ENCODE measurements around the gene ADD2.

GRCh38 chr2:70808983-70809958 lies 41.3 kb upstream of the ADD2 start:
- no peak for TF ChIP-seq NFRKB (IDR thresholded peaks at IDR 0.05)
- no peak for TF ChIP-seq L3MBTL2 (conservative IDR thresholded peaks at IDR 0.05)
- no peak for TF ChIP-seq FOXK2 (IDR thresholded peaks at IDR 0.05)
- no peak for TF ChIP-seq ARNT (IDR thresholded peaks at IDR 0.05)
- TF ChIP-seq SUZ12 (IDR thresholded peaks at IDR 0.05) = no peak
- no peak for TF ChIP-seq BHLHE40 (IDR thresholded peaks at IDR 0.05; ENCODE audit: borderline replicate concordance)
- TF ChIP-seq ELF4 (IDR thresholded peaks at IDR 0.05) = no peak
